ENCODE measurements around the gene C5orf24.

C5orf24 gene

GRCh38 chr5:134845852-134846640, at the start of gene C5orf24:
Gene C5orf24, plus strand, starts transcription at chr5:134845968. Its CDS starts 8,933 bp downstream, at chr5:134854901.
- Histone ChIP-seq H3K9me3 (ENCODE audit: low read depth, low read length) (no peaks in the 10 kb centered on the region), H3K4me3 (peak within 1 kb of the TSS; percentile 98), H3K36me3 (ENCODE audit: insufficient read depth, low read length) (peaks cover 20% of the 10 kb centered on the region), H3K27ac (peak within 1 kb of the TSS; percentile 91), H3K9ac (ENCODE audit: insufficient read length) (peak within 1 kb of the TSS; percentile 99)
- TF ChIP-seq FOXP2 (optimal IDR thresholded peaks at IDR 0.05; ENCODE audit: control extremely low read depth, extremely low read length, insufficient read depth) (peak; percentile 77), EZH2 (IDR thresholded peaks at IDR 0.05) (no peak), POLR2AphosphoS5 (IDR thresholded peaks at IDR 0.05; ENCODE audit: borderline replicate concordance, low read depth, low read length) (peak; percentile 96)
- peak; percentile 77 for DNase-seq (ENCODE audit: low read depth, low spot score)

- TF ChIP-seq POLR2AphosphoS5 (IDR thresholded peaks at IDR 0.05; ENCODE audit: borderline replicate concordance, low read depth, low read length) = no peak
- no peak for TF ChIP-seq FOXP2 (optimal IDR thresholded peaks at IDR 0.05; ENCODE audit: control extremely low read depth, extremely low read length, insufficient read depth)
- no peak for TF ChIP-seq EZH2 (IDR thresholded peaks at IDR 0.05)
- no peak overlapping the region for H3K9ac ChIP-seq (ENCODE audit: insufficient read length)
- no peak overlapping the region for H3K4me3 ChIP-seq
- H3K36me3 ChIP-seq (ENCODE audit: insufficient read depth, low read length) = peaks cover 75% of the 10 kb centered on the region
- no peak overlapping the region for H3K27ac ChIP-seq
- DNase-seq (ENCODE audit: low read depth, low spot score) = no peak
- no peaks in the 10 kb centered on the region for H3K9me3 ChIP-seq (ENCODE audit: low read depth, low read length)
Measured at GRCh38 chr5:134798468-134798867, 47.3 kb upstream of the C5orf24 start.

- H3K9ac ChIP-seq (ENCODE audit: insufficient read length) = no peak overlapping the region
- H3K9me3 ChIP-seq (ENCODE audit: low read depth, low read length) = no peaks in the 10 kb centered on the region
- H3K36me3 ChIP-seq (ENCODE audit: insufficient read depth, low read length) = peaks cover 52% of the 10 kb centered on the region
- no peak overlapping the region for H3K27ac ChIP-seq
- no peak for DNase-seq (ENCODE audit: low read depth, low spot score)
- TF ChIP-seq FOXP2 (optimal IDR thresholded peaks at IDR 0.05; ENCODE audit: control extremely low read depth, extremely low read length, insufficient read depth) (no peak), EZH2 (IDR thresholded peaks at IDR 0.05) (no peak), POLR2AphosphoS5 (IDR thresholded peaks at IDR 0.05; ENCODE audit: borderline replicate concordance, low read depth, low read length) (no peak)
- no peak overlapping the region for H3K4me3 ChIP-seq
Measured at GRCh38 chr5:134803821-134804220, 41.9 kb upstream of the C5orf24 start.

- TF ChIP-seq POLR2AphosphoS5 (IDR thresholded peaks at IDR 0.05; ENCODE audit: borderline replicate concordance, low read depth, low read length) (no peak), FOXP2 (optimal IDR thresholded peaks at IDR 0.05; ENCODE audit: control extremely low read depth, extremely low read length, insufficient read depth) (no peak), EZH2 (IDR thresholded peaks at IDR 0.05) (no peak)
- Histone ChIP-seq H3K9ac (ENCODE audit: insufficient read length) (no peak overlapping the region), H3K9me3 (ENCODE audit: low read depth, low read length) (no peaks in the 10 kb centered on the region), H3K36me3 (ENCODE audit: insufficient read depth, low read length) (peaks cover 69% of the 10 kb centered on the region), H3K27ac (no peak overlapping the region), H3K4me3 (no peak overlapping the region)
- DNase-seq (ENCODE audit: low read depth, low spot score) = no peak
Measured at GRCh38 chr5:134813407-134813806, 32.4 kb upstream of the C5orf24 start.

- Histone ChIP-seq H3K9ac (ENCODE audit: insufficient read length) (no peak overlapping the region), H3K36me3 (ENCODE audit: insufficient read depth, low read length) (peaks cover 68% of the 10 kb centered on the region), H3K4me3 (no peak overlapping the region), H3K27ac (no peak overlapping the region), H3K9me3 (ENCODE audit: low read depth, low read length) (no peaks in the 10 kb centered on the region)
- no peak for DNase-seq (ENCODE audit: low read depth, low spot score)
- TF ChIP-seq POLR2AphosphoS5 (IDR thresholded peaks at IDR 0.05; ENCODE audit: borderline replicate concordance, low read depth, low read length) = no peak
- TF ChIP-seq EZH2 (IDR thresholded peaks at IDR 0.05) = no peak
- no peak for TF ChIP-seq FOXP2 (optimal IDR thresholded peaks at IDR 0.05; ENCODE audit: control extremely low read depth, extremely low read length, insufficient read depth)
Measured at GRCh38 chr5:134813827-134814226, 31.9 kb upstream of the C5orf24 start.

GRCh38 chr5:134817006-134817405, 28.8 kb upstream of the C5orf24 start:
- H3K27ac ChIP-seq = no peak overlapping the region
- no peak overlapping the region for H3K9ac ChIP-seq (ENCODE audit: insufficient read length)
- peaks cover 74% of the 10 kb centered on the region for H3K36me3 ChIP-seq (ENCODE audit: insufficient read depth, low read length)
- no peaks in the 10 kb centered on the region for H3K9me3 ChIP-seq (ENCODE audit: low read depth, low read length)
- TF ChIP-seq FOXP2 (optimal IDR thresholded peaks at IDR 0.05; ENCODE audit: control extremely low read depth, extremely low read length, insufficient read depth) = no peak
- no peak for TF ChIP-seq POLR2AphosphoS5 (IDR thresholded peaks at IDR 0.05; ENCODE audit: borderline replicate concordance, low read depth, low read length)
- no peak for TF ChIP-seq EZH2 (IDR thresholded peaks at IDR 0.05)
- H3K4me3 ChIP-seq = no peak overlapping the region
- no peak for DNase-seq (ENCODE audit: low read depth, low spot score)

GRCh38 chr5:134818776-134819175, 27.0 kb upstream of the C5orf24 start:
- Histone ChIP-seq H3K9me3 (ENCODE audit: low read depth, low read length) (no peaks in the 10 kb centered on the region), H3K27ac (peak overlapping the region; percentile 37; the same call in 1 of the 2 replicates), H3K36me3 (ENCODE audit: insufficient read depth, low read length) (peaks cover 78% of the 10 kb centered on the region), H3K4me3 (no peak overlapping the region), H3K9ac (ENCODE audit: insufficient read length) (no peak overlapping the region)
- no peak for TF ChIP-seq FOXP2 (optimal IDR thresholded peaks at IDR 0.05; ENCODE audit: control extremely low read depth, extremely low read length, insufficient read depth)
- no peak for TF ChIP-seq POLR2AphosphoS5 (IDR thresholded peaks at IDR 0.05; ENCODE audit: borderline replicate concordance, low read depth, low read length)
- TF ChIP-seq EZH2 (IDR thresholded peaks at IDR 0.05) = no peak
- DNase-seq (ENCODE audit: low read depth, low spot score) = no peak

- TF ChIP-seq POLR2AphosphoS5 (IDR thresholded peaks at IDR 0.05; ENCODE audit: borderline replicate concordance, low read depth, low read length) (no peak), EZH2 (IDR thresholded peaks at IDR 0.05) (no peak), FOXP2 (optimal IDR thresholded peaks at IDR 0.05; ENCODE audit: control extremely low read depth, extremely low read length, insufficient read depth) (no peak)
- Histone ChIP-seq H3K9ac (ENCODE audit: insufficient read length) (no peak overlapping the region), H3K9me3 (ENCODE audit: low read depth, low read length) (no peaks in the 10 kb centered on the region), H3K36me3 (ENCODE audit: insufficient read depth, low read length) (peaks cover 75% of the 10 kb centered on the region), H3K4me3 (no peak overlapping the region), H3K27ac (peak overlapping the region; percentile 37; the same call in 1 of the 2 replicates)
- no peak for DNase-seq (ENCODE audit: low read depth, low spot score)
Measured at GRCh38 chr5:134819407-134819963, 26.3 kb upstream of the C5orf24 start.

Measured in SK-N-MC (cell line).